ENCODE data around the gene SPRR2A. TPM values are rescaled to one million over a fixed set of nuclear protein-coding genes. Genes with fewer than 3 reads are reported as not detected.

The SPRR2A gene
- total RNA-seq, 1 experiment from 2014 or later = not detected

- Histone ChIP-seq H3K79me2 (ENCODE audit: insufficient read depth, low read length) (no peaks in the 10 kb centered on the region), H4K91ac (ENCODE audit: insufficient read length, low read depth, low read length) (no peak overlapping the region), H3K27ac (ENCODE audit: insufficient read length, low read depth, low read length) (no peak overlapping the region), H3K23me2 (ENCODE audit: insufficient read length, low read depth, low read length, poor library complexity, severe bottlenecking) (no peaks in the 10 kb centered on the region), H2BK15ac (ENCODE audit: low read depth, low read length) (no peak overlapping the region), H3K9me3 (ENCODE audit: control insufficient read depth, low read depth, low read length) (no peaks in the 10 kb centered on the region), H4K8ac (replicated peaks; ENCODE audit: insufficient read length, low read depth, low read length) (no peak overlapping the region), H3K4ac (ENCODE audit: low read depth, low read length) (no peak overlapping the region), H3K4me1 (ENCODE audit: insufficient read depth, low read length) (no peaks in the 10 kb centered on the region), H3T11ph (ENCODE audit: low read length) (no peak overlapping the region), H3K4me2 (ENCODE audit: insufficient read depth, insufficient read length, low read length) (no peak overlapping the region), H2BK12ac (ENCODE audit: insufficient read length, low read depth, low read length) (no peak overlapping the region), H3K27me3 (ENCODE audit: insufficient read depth, low read length) (no peaks in the 10 kb centered on the region), H2AFZ (ENCODE audit: low read length) (no peak overlapping the region), H4K5ac (ENCODE audit: insufficient read length, low read depth, low read length) (no peak overlapping the region), H3K56ac (ENCODE audit: insufficient read length, low read depth, low read length) (no peak overlapping the region), H3K14ac (ENCODE audit: insufficient read depth, low read length) (no peak overlapping the region), H2BK20ac (ENCODE audit: low read depth, low read length, poor library complexity, severe bottlenecking) (no peak overlapping the region), H2BK120ac (ENCODE audit: low read depth, low read length, poor library complexity, severe bottlenecking) (no peak overlapping the region), H2AK5ac (ENCODE audit: insufficient read length, low read length) (no peak overlapping the region), H4K20me1 (ENCODE audit: control insufficient read depth, insufficient read depth, insufficient read length) (no peaks in the 10 kb centered on the region), H3K23ac (ENCODE audit: insufficient read length, low read depth, low read length) (no peak overlapping the region), H3K79me1 (ENCODE audit: insufficient read depth, low read depth, low read length, poor library complexity, severe bottlenecking) (no peaks in the 10 kb centered on the region), H3K18ac (ENCODE audit: insufficient read length, low read depth, low read length) (no peak overlapping the region), H2BK5ac (ENCODE audit: insufficient read length, low read length) (no peak overlapping the region), H3K9ac (ENCODE audit: extremely low read depth, insufficient read length, low read length) (no peak overlapping the region)
- H3K27ac Mint-ChIP-seq = no peak overlapping the region
- no peak overlapping the region for H3K4me3 Mint-ChIP-seq
- WGBS (ENCODE audit: extremely low coverage, insufficient read length, low lambda C conversion rate) = no CpG with 5 or more reads among the region's 5 CpGs
- DNase-seq = no peak
- no peaks in the 10 kb centered on the region for H3K4me1 Mint-ChIP-seq
- no peaks in the 10 kb centered on the region; the same call in 1 of the 2 replicates for H3K27me3 Mint-ChIP-seq (ENCODE audit: low read depth)
- peaks cover 0 to 5% (median 1%) of the 10 kb centered on the region in 3 experiments; a peak in 1 of 7 replicates for H3K36me3 Mint-ChIP-seq (ENCODE audit: insufficient read depth in 1 of 3, low read depth in 3 of 3)
- H3K9me3 Mint-ChIP-seq = peaks cover 3 to 11% of the 10 kb centered on the region in 2 experiments; a peak in 4 of 5 replicates
- no peak for TF ChIP-seq CTCF (conservative IDR thresholded peaks at IDR 0.05)
These were observed 42.9 kb upstream of the SPRR2A start for GRCh38 chr1:153100245-153100644.
